Measurements from ENCODE around the gene PLLP.
A peak's percentile ranks its signal among the peaks of the same experiment; 100 is the strongest.
"Not testable (repeated sequence)": the region's sequence is repeated elsewhere in the genome, so short reads cannot be mapped to it uniquely, and the experiment has no call there.

Gene PLLP

GRCh38 chr16:57301126-57301817, 16.8 kb upstream of the PLLP start:
- DNase-seq, result no peak

- DNase-seq, result peak; percentile 99
These were observed 16.1 kb upstream of the PLLP start for GRCh38 chr16:57300387-57301125.

DNA sequence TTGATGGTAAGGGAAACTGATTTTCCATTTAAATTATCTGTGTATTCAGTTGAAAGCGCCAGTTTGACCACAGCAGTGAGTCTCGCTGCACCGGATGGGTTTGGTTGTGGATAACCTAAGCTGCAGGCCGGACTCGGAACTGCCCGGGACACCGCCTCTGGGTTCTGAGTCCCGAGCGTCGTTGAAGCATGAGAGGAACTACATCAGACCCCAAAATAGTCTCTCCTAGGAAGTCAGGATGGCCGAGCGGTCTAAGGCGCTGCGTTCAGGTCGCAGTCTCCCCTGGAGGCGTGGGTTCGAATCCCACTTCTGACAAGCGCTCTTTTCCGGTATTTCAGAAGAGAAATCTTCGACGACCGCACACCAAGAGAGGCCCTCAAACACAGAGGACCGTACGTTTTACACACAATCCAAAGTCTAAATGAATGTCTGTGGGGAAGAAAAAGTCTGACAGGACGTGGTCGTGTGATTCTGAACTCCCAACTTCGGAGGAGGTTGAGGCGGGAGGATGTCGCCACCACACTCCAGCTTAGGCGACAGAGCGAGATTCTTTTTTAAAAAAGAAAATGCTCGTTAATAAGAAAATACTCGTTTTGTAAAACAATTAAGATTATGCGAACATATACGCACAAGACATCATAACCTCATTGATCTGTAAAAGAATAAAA, 15.4 kb upstream of the PLLP start:
- peak; percentile 81 for DNase-seq

- DNase-seq, result peak; percentile 48
These were observed 14.7 kb upstream of the PLLP start for GRCh38 chr16:57299009-57299718.

GRCh38 chr16:57297856-57298255, 13.4 kb upstream of the PLLP start:
- DNase-seq, result peak; percentile 11

GRCh38 chr16:57289391-57290257, 5.2 kb upstream of the PLLP start:
- no peak for DNase-seq

DNA sequence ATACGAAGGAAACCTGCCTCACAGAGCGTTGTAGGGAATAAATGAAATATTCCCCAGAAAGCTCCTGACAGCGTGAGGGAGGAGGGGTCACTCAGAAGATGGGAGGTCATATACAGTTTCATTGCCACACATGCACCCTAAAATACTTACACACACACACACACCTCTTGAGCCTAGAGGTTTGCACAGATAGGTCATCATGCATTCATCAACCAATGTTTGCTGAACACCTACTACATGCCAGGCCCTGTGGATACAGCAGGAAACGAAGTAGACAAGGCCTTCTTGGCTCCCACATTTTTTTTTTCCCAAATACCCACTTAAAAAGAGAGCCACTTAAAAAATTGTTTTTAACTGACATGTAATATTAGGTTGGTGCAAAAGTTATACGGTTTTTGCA, 907 bp upstream of the PLLP start:
- no peak for DNase-seq

DNA sequence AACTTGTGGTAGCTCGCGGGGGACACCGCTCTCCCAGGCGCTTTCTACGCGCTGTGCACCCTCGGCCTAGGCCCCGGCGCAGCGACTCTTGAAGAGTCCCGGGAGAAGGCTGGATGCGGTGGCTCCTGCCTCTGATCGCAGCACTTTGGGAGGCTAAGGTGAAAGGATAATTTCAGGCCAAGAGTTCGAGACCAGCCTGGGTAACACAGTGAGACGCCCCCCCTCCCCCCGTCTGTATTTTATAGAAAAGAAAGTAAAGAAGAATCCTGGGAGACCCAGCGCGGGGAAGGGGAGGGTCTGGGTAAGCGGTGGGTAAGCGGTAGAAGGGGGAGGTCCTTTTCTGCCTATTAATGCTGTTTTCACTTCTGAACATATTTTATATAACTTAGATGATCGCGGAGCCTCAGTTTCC, 486 bp upstream of the PLLP start:
- no peak for DNase-seq

DNA sequence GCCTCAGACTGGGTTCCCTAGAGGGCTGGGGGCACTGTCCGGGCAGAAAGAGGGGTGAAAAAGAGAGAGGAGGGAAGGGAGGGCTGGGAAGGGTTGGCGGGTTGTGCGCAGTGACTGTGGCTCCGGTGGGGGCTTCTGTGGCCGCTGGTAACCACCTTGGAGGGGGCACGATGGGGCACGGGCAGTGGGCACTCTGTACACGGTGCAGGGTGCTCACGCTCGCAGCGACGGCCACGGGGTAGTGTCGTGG, 588 bp downstream of the PLLP start:
- DNase-seq, result no peak

DNA sequence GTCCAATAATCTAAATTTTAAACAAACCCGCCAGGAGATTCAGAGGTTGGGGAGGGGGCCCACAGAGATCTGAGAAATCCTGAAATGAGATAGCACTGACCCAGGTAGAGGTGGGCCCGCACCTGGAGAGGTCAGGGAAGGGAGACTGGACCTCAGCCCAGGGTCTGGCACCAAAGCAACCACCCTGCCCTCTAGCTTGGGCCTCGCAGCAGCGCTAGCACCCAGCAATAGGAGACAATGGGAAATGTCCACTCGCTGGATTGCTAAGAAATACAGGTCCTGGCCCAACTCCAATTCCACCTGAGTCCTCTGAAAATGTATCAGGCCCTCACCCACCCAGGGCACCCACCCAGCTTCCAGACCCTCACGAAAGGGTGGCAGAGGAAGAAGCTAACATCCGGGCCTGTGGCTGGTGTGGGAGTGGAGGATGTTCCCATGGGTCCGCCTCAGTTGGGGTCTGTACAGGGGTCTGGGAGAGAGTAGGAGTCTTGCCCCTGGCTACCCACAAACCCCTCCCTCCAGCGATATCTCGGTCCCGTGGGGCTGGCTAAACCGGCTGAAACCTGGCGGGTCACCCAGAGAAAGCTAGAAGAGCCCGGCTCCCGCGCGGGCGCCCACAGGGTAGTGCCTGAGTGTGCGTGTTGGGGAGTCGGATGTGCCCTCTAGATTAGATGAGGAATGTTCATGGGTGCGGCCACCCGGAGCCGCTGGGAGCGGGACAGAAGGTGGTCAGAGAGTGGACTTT, 1.1 kb downstream of the PLLP start:
- DNase-seq, result no peak

GRCh38 chr16:57282510-57283213, 1.8 kb downstream of the PLLP start:
- DNase-seq, result no peak

GRCh38 chr16:57281791-57282190, 2.7 kb downstream of the PLLP start:
- DNase-seq, result no peak

- no peak for DNase-seq
These were observed 4.5 kb downstream of the PLLP start for GRCh38 chr16:57279780-57280638.

- no peak for DNase-seq
These were observed 6.0 kb downstream of the PLLP start for GRCh38 chr16:57278494-57278893.

GRCh38 chr16:57277586-57277985, 6.9 kb downstream of the PLLP start:
- DNase-seq, result no peak

GRCh38 chr16:57276596-57276995, 7.9 kb downstream of the PLLP start:
- DNase-seq, result no peak

- not testable (repeated sequence) for DNase-seq
These were observed 8.5 kb downstream of the PLLP start for GRCh38 chr16:57275946-57276345.

GRCh38 chr16:57273826-57274225, 10.6 kb downstream of the PLLP start:
- no peak for DNase-seq

- DNase-seq, result no peak
These were observed 11.1 kb downstream of the PLLP start for GRCh38 chr16:57273359-57273758.

- no peak for DNase-seq
These were observed 12.5 kb downstream of the PLLP start for GRCh38 chr16:57271867-57272495.
